NCI-H128 (cell line): ENCODE data around the gene CDH13.

Source experiments
- DNase-seq: peaks from one replicate; lab custom pipeline; 2025; ENCODE audit not compliant: unreplicated experiment; lab: John Stamatoyannopoulos, UW

The CDH13 gene

GRCh38 chr16:83808573-83809014 is 1181.8 kb downstream of the CDH13 start:
- DNase-seq, result no peak

DNA sequence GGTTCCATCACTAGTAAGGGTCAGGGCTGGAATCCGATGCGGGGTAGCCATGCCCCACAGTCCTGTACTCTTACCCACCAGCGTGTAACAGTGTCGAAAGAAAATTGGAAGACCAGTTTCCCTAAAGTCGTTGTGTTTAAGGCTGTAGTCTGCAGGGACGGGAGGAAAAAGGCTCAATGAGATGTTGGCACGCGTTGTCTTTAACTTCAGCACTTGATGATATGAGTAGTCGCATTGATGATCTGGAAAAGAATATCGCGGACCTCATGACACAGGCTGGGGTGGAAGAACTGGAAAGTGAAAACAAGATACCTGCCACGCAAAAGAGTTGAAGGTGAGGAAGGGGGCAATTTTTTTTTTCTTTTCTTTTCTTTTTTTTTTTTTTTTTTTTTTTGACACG is 1182.3 kb downstream of the CDH13 start:
- DNase-seq, result no peak

- DNase-seq, result no peak
Observed at GRCh38 chr16:83810901-83811300, 1184.1 kb downstream of the CDH13 start.

- DNase-seq, result no peak
Observed at GRCh38 chr16:83813823-83814658, 1187.3 kb downstream of the CDH13 start.

GRCh38 chr16:83814659-83814985 is 1187.9 kb downstream of the CDH13 start:
- no peak for DNase-seq

GRCh38 chr16:83817022-83817421 is 1190.3 kb downstream of the CDH13 start:
- DNase-seq, result no peak

DNA sequence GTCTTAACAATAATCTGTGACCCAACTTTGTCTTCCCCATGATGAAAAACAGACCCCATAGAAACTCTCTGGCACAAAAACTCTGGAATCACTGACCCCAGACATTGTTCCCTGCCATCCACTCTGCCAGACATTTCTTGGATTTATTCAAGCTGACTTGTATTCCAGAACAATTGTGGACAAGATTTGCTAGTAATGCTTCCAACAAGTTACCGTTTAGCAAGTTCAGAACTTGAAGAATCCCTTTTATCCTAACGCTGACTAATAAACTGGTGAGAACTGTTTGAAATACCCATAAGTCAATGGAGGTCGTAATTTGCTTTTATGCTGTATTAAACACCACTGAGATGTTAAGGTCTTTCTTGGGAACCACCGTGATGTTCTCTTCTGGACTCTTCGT is 1191.5 kb downstream of the CDH13 start:
- DNase-seq, result no peak

DNA sequence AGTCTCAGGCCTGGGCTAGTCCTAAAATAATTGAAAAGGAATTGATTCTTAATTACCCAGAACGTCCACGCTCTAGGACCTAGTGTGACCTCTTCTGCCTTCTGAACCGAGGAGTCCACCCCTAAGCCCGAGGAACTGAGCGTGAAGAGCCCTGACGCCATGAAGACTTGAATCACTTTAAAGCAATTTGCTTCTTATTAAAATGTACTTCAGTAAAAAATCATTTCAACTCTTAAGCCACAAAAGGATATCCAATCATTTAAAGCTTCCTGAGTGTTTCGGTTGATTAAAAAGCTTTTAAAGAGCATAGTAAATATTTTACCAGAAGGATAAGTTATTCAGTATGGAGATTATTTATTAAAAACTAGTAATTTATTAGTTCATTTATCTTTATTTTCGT is 1192.6 kb downstream of the CDH13 start:
- DNase-seq, result no peak

DNA sequence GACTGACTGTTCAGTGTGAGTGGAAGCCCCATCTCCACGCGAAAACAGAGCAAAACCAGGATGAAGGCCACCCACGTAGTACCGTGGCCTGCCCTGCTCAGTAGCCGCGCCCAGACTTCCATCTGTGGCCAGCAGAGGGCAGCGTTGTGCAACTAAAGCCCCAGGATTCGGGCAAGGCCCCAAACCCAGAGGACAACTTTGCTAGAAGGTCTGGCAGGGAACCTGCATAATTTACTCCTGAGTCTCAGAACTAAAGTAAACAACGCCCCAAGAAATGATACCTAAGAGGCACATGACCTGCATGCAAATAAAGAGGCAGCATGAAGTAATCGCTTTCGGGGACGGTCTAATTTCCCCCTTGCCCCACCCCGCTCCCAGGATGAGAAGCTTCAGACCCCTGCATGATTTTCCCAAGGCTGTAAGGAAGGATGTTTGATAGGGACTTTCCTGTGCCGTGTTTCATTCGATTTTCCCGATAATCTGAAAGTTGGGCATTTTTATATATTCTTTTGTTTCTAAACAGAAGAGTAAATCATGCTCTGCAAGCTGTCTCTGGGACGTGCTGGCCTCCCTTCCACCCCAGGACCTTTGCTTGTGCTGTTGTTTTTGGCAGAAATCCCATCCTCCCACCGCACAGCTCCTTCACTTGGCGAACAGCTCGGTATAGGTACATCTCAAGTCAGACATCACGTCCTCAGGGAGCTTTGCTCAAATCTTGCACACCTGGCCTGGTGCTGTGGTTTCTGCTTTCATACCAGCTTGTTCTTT is 1199.6 kb downstream of the CDH13 start:
- DNase-seq, result no peak

- DNase-seq, result no peak
Observed at GRCh38 chr16:83830091-83830768, 1203.5 kb downstream of the CDH13 start.

- DNase-seq, result no peak
Observed at GRCh38 chr16:83830769-83831455, 1204.1 kb downstream of the CDH13 start.

- DNase-seq, result no peak
Observed at GRCh38 chr16:83831456-83831987, 1204.8 kb downstream of the CDH13 start.

DNA sequence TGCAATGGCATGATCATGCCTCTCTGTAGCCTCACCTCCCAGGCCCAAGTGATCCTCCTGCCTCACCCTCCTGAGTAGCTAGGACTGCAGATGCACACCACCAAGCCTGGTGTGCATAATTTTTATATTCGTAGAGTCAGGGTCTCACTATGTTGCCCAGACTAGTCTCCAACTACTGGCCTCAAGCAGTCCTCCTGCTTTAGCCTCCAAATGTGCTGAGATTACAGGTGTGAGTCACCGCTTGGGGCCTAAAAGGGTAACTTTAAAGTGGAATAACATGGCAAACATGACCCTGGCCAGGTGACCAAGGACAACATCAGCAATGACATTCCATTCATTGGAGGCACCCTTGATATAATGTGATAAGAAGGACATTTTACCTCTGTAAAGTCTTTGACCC is 1207.2 kb downstream of the CDH13 start:
- no peak for DNase-seq

DNA sequence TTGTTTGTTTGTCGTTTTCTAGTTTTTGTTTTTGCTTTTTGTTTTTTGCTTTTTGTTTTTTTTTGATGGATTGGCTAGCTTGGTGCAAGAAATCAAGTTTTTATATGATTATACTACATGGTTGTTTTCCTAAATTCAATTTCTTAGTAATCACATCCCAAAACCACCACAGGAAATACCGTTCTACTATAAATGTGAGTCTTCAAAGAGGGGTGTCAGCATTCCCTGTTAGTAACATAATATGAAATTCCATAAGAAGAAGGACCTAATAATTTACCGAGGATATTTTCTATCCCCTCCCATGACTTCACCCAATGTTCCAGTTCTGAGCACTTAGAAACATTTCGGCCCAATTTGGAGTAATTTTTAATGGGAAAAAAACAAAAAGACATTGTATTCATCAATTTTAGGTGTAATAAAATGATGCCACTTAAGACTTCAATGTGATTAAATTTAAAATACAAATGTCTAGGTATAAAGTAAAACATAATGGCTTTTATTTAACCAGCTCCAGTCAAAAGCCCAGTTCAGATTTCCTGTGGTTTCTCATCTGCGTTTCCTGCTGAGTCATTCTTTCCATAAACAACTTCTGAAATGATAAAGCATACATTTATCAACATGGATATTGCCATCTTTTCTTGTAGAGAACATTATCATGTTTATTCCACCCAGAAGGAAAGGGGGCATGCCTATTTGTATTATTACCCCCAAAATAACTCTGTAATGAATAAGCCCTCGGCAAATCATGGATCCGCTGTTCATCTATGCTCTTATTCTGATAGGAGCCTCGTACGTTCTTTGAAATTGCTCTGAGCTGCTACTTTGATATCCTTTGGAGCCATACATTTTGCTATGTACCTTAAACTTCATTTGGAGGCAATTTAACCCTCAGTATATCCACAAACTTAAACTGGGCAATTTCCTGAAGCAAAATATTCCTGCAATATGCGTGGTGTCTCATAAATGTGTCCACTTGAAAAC is 1209.1 kb downstream of the CDH13 start:
- DNase-seq, result no peak

DNA sequence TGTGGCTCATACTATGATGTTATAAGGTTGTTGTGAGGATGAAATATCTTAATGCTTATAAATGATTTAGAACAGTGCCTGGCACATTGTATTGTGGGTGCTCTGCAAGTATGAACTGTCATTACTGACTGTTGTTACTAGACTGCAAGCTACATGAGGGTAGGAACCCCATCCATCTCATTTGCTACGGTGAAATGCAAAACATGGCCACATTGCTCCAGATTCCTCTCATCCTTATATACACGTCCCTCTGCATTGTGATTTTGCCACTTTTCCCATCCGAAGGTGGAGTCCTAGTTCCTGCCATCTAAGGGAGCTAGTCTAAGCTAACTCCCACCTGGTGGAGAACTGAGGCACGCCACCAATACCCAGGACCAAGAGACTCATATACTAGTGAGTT is 1210.8 kb downstream of the CDH13 start:
- no peak for DNase-seq

- no peak for DNase-seq
Observed at GRCh38 chr16:83838151-83838550, 1211.4 kb downstream of the CDH13 start.

- no peak for DNase-seq
Observed at GRCh38 chr16:83839561-83839960, 1212.8 kb downstream of the CDH13 start.

GRCh38 chr16:83840060-83840617 is 1213.4 kb downstream of the CDH13 start:
- DNase-seq, result no peak

- no peak for DNase-seq
Observed at GRCh38 chr16:83842291-83842690, 1215.5 kb downstream of the CDH13 start.
